Liver (tissue), 3 donors: ENCODE results near the gene GREB1L.

ENCODE experiments used
- ATF3 ChIP-seq: IDR thresholded peaks from 2 replicates; pipeline ENCODE4 v1.6.1; 2016; ENCODE audit warnings: antibody characterized with exemption
- CTCF ChIP-seq: fragments of 150-350 bp; IDR thresholded peaks from 2 replicates; pipeline ENCODE4 v1.5.1; 2017; ENCODE audit warnings: improper control_type of control experiment, low read depth, low read length; ENCODE audit not compliant: missing input control
- GABPA ChIP-seq, 2 donors: IDR thresholded peaks in 1 of 2; conservative IDR thresholded peaks in 1 of 2; 2 replicates each; pipeline ENCODE4 v1.6.1; 2016; ENCODE audit warnings: antibody characterized with exemption in 2 of 2, mild to moderate bottlenecking in 1 of 2, moderate library complexity in 1 of 2
- HNF4A ChIP-seq, 2 donors: conservative IDR thresholded peaks; 2 replicates each; pipeline ENCODE4 v1.6.1; 2016; ENCODE audit warnings: antibody characterized with exemption in 2 of 2, mild to moderate bottlenecking in 2 of 2
- MAX ChIP-seq: IDR thresholded peaks from 2 replicates; pipeline ENCODE4 v1.6.1; 2016; ENCODE audit warnings: antibody characterized with exemption
- RAD21 ChIP-seq, 2 donors: IDR thresholded peaks; 2 replicates each; pipeline ENCODE4 v1.6.1; 2016; ENCODE audit warnings: antibody characterized with exemption in 2 of 2, mild to moderate bottlenecking in 2 of 2
- SP1 ChIP-seq: IDR thresholded peaks from 2 replicates; pipeline ENCODE4 v1.6.1; 2018; ENCODE audit warnings: antibody characterized with exemption, mild to moderate bottlenecking
- TAF1 ChIP-seq: conservative IDR thresholded peaks from 2 replicates; pipeline ENCODE4 v1.6.1; 2016; ENCODE audit warnings: antibody characterized with exemption, mild to moderate bottlenecking
- YY1 ChIP-seq: IDR thresholded peaks from 2 replicates; pipeline ENCODE4 v1.6.1; 2016; ENCODE audit warnings: antibody characterized with exemption, mild to moderate bottlenecking
- TF ChIP-seq, protein P1 (sequence below): IDR thresholded peaks from 2 replicates; pipeline ENCODE4 v1.6.1; 2016; ENCODE audit warnings: antibody characterized with exemption, mild to moderate bottlenecking
- TF ChIP-seq, protein P2 (sequence below): IDR thresholded peaks from 2 replicates; pipeline ENCODE4 v1.6.1; 2016; ENCODE audit warnings: antibody characterized with exemption
- donor health status: healthy.
- donor health status: healthy.

DNA sequence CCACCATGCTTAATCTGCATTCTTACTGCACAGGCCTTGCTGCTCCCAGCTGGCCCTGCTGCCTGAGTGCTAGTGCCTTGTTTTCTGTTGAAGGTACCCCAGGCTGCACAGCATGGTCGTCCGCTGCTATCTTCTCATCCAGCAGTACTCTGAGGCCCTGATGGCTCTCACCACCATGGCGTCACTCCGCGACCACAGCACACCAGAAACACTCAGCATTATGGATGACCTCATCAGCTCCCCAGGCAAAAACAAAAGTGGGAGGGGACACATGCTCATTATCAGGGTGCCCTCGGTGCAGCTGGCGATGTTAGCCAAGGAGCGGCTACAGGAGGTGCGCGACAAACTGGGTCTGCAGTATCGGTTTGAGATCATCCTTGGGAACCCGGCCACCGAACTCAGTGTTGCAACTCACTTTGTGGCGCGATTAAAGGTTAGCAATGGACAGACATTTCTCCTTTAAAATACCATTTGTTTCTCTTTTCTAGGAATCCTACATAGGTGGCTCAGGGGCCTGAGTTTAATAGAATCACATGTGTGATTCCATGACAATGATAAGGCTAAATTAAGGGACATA, 248.0 kb downstream of the GREB1L start:
- TF ChIP-seq CTCF (no peak), TAF1 (no peak), RAD21 (IDR thresholded peaks at IDR 0.05) (no peak), HNF4A (conservative IDR thresholded peaks at IDR 0.05) (no peak), ATF3 (no peak), GABPA (IDR thresholded peaks at IDR 0.05 in 1 of 2, conservative IDR thresholded peaks at IDR 0.05 in 1 of 2) (no peak), MAX (no peak), YY1 (no peak), SP1 (no peak)
- TF ChIP-seq, protein P1, sequence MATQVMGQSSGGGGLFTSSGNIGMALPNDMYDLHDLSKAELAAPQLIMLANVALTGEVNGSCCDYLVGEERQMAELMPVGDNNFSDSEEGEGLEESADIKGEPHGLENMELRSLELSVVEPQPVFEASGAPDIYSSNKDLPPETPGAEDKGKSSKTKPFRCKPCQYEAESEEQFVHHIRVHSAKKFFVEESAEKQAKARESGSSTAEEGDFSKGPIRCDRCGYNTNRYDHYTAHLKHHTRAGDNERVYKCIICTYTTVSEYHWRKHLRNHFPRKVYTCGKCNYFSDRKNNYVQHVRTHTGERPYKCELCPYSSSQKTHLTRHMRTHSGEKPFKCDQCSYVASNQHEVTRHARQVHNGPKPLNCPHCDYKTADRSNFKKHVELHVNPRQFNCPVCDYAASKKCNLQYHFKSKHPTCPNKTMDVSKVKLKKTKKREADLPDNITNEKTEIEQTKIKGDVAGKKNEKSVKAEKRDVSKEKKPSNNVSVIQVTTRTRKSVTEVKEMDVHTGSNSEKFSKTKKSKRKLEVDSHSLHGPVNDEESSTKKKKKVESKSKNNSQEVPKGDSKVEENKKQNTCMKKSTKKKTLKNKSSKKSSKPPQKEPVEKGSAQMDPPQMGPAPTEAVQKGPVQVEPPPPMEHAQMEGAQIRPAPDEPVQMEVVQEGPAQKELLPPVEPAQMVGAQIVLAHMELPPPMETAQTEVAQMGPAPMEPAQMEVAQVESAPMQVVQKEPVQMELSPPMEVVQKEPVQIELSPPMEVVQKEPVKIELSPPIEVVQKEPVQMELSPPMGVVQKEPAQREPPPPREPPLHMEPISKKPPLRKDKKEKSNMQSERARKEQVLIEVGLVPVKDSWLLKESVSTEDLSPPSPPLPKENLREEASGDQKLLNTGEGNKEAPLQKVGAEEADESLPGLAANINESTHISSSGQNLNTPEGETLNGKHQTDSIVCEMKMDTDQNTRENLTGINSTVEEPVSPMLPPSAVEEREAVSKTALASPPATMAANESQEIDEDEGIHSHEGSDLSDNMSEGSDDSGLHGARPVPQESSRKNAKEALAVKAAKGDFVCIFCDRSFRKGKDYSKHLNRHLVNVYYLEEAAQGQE = no peak
- TF ChIP-seq, protein P2, sequence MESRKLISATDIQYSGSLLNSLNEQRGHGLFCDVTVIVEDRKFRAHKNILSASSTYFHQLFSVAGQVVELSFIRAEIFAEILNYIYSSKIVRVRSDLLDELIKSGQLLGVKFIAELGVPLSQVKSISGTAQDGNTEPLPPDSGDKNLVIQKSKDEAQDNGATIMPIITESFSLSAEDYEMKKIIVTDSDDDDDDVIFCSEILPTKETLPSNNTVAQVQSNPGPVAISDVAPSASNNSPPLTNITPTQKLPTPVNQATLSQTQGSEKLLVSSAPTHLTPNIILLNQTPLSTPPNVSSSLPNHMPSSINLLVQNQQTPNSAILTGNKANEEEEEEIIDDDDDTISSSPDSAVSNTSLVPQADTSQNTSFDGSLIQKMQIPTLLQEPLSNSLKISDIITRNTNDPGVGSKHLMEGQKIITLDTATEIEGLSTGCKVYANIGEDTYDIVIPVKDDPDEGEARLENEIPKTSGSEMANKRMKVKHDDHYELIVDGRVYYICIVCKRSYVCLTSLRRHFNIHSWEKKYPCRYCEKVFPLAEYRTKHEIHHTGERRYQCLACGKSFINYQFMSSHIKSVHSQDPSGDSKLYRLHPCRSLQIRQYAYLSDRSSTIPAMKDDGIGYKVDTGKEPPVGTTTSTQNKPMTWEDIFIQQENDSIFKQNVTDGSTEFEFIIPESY = no peak
